Measurements from ENCODE around the gene CDV3. TPM values are rescaled to one million over a fixed set of nuclear protein-coding genes. Genes with fewer than 3 reads are reported as not detected.

CDV3 gene
- total RNA-seq, 1 experiment from 2014 or later = 173 TPM

GRCh38 chr3:133576169-133576568, 2.7 kb downstream of the CDV3 start:
- peaks cover 38% of the 10 kb centered on the region for H3K79me2 ChIP-seq (ENCODE audit: insufficient read depth, low read length)
- H3K23me2 ChIP-seq (ENCODE audit: insufficient read length, low read depth, low read length, poor library complexity, severe bottlenecking) = no peaks in the 10 kb centered on the region
- H3K4me2 ChIP-seq (ENCODE audit: insufficient read depth, insufficient read length, low read length) = peak overlapping the region; percentile 13
- H3K9me3 ChIP-seq (ENCODE audit: control insufficient read depth, low read depth, low read length) = no peaks in the 10 kb centered on the region
- no peak overlapping the region for H3K23ac ChIP-seq (ENCODE audit: insufficient read length, low read depth, low read length)
- Mint-ChIP-seq H3K4me3 (peak overlapping the region; percentile 90 to 97), H3K27me3 (ENCODE audit: low read depth) (no peaks in the 10 kb centered on the region), H3K36me3 (ENCODE audit: insufficient read depth in 1 of 3, low read depth in 3 of 3) (peaks cover 33 to 58% (median 52%) of the 10 kb centered on the region in 3 experiments; a peak in 6 of 7 replicates), H3K4me1 (peaks cover 29 to 34% of the 10 kb centered on the region in 2 experiments), H3K27ac (peak overlapping the region in 2 of 3 experiments; percentile 53 to 88; a peak in 3 of 7 replicates), H3K9me3 (no peaks in the 10 kb centered on the region)
- H2BK20ac ChIP-seq (ENCODE audit: low read depth, low read length, poor library complexity, severe bottlenecking) = no peak overlapping the region
- H3T11ph ChIP-seq (ENCODE audit: low read length) = no peak overlapping the region
- H4K8ac ChIP-seq (replicated peaks; ENCODE audit: insufficient read length, low read depth, low read length) = no peak overlapping the region
- H3K56ac ChIP-seq (ENCODE audit: insufficient read length, low read depth, low read length) = no peak overlapping the region
- WGBS (ENCODE audit: extremely low coverage, insufficient read length, low lambda C conversion rate) = no CpG with 5 or more reads among the region's 3 CpGs
- H4K91ac ChIP-seq (ENCODE audit: insufficient read length, low read depth, low read length) = no peak overlapping the region
- H4K5ac ChIP-seq (ENCODE audit: insufficient read length, low read depth, low read length) = no peak overlapping the region
- DNase-seq = no peak
- peaks cover 4% of the 10 kb centered on the region for H4K20me1 ChIP-seq (ENCODE audit: control insufficient read depth, insufficient read depth, insufficient read length)
- H3K27ac ChIP-seq (ENCODE audit: insufficient read length, low read depth, low read length) = no peak overlapping the region
- no peak overlapping the region for H3K14ac ChIP-seq (ENCODE audit: insufficient read depth, low read length)
- H2AK5ac ChIP-seq (ENCODE audit: insufficient read length, low read length) = no peak overlapping the region
- no peak overlapping the region for H2AFZ ChIP-seq (ENCODE audit: low read length)
- peaks cover 3% of the 10 kb centered on the region for H3K79me1 ChIP-seq (ENCODE audit: insufficient read depth, low read depth, low read length, poor library complexity, severe bottlenecking)
- no peak overlapping the region for H2BK5ac ChIP-seq (ENCODE audit: insufficient read length, low read length)
- H3K9ac ChIP-seq (ENCODE audit: extremely low read depth, insufficient read length, low read length) = no peak overlapping the region
- no peak overlapping the region for H2BK15ac ChIP-seq (ENCODE audit: low read depth, low read length)
- no peak overlapping the region for H2BK120ac ChIP-seq (ENCODE audit: low read depth, low read length, poor library complexity, severe bottlenecking)
- H3K4me1 ChIP-seq (ENCODE audit: insufficient read depth, low read length) = no peaks in the 10 kb centered on the region
- no peak overlapping the region for H3K18ac ChIP-seq (ENCODE audit: insufficient read length, low read depth, low read length)
- H2BK12ac ChIP-seq (ENCODE audit: insufficient read length, low read depth, low read length) = no peak overlapping the region
- TF ChIP-seq, protein P1, sequence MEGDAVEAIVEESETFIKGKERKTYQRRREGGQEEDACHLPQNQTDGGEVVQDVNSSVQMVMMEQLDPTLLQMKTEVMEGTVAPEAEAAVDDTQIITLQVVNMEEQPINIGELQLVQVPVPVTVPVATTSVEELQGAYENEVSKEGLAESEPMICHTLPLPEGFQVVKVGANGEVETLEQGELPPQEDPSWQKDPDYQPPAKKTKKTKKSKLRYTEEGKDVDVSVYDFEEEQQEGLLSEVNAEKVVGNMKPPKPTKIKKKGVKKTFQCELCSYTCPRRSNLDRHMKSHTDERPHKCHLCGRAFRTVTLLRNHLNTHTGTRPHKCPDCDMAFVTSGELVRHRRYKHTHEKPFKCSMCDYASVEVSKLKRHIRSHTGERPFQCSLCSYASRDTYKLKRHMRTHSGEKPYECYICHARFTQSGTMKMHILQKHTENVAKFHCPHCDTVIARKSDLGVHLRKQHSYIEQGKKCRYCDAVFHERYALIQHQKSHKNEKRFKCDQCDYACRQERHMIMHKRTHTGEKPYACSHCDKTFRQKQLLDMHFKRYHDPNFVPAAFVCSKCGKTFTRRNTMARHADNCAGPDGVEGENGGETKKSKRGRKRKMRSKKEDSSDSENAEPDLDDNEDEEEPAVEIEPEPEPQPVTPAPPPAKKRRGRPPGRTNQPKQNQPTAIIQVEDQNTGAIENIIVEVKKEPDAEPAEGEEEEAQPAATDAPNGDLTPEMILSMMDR (conservative IDR thresholded peaks at IDR 0.05) = no peak
- no peak overlapping the region for H3K4ac ChIP-seq (ENCODE audit: low read depth, low read length)
- no peaks in the 10 kb centered on the region for H3K27me3 ChIP-seq (ENCODE audit: insufficient read depth, low read length)

Data from H9 (cell line).